HG02981 (cell line): Measurements from ENCODE around the gene RPP30.

Source experiments
- ATAC-seq: cut with Tn5 transposase; IDR thresholded peaks from one replicate; pipeline ENCODE4 v1.9.1; 2021; ENCODE audit warnings: mild to moderate bottlenecking, moderate library complexity; ENCODE audit not compliant: unreplicated experiment

Gene RPP30

GRCh38 chr10:90871766-90872647, at the start of gene RPP30:
TSS of gene RPP30 (plus strand) at chr10:90871974. CDS start at chr10:90871987, 13 bp downstream.
- peak; percentile 97 for ATAC-seq

GRCh38 chr10:90822508-90822907, 49.3 kb upstream of the RPP30 start:
- no peak for ATAC-seq

- no peak for ATAC-seq
These were observed 39.7 kb upstream of the RPP30 start for GRCh38 chr10:90832111-90832510.

GRCh38 chr10:90834326-90834725, 37.4 kb upstream of the RPP30 start:
- no peak for ATAC-seq

GRCh38 chr10:90837486-90837885, 34.3 kb upstream of the RPP30 start:
- ATAC-seq, result no peak

- ATAC-seq, result no peak
These were observed 29.0 kb upstream of the RPP30 start for GRCh38 chr10:90842725-90843124.

GRCh38 chr10:90845726-90846125, 26.0 kb upstream of the RPP30 start:
- ATAC-seq, result no peak

GRCh38 chr10:90846746-90847145, 25.0 kb upstream of the RPP30 start:
- ATAC-seq, result no peak

- ATAC-seq, result no peak
These were observed 24.3 kb upstream of the RPP30 start for GRCh38 chr10:90847436-90847835.

GRCh38 chr10:90849956-90850749, 21.6 kb upstream of the RPP30 start:
- ATAC-seq, result no peak

- no peak for ATAC-seq
These were observed 16.6 kb upstream of the RPP30 start for GRCh38 chr10:90855126-90855525.

GRCh38 chr10:90856261-90856660, 15.5 kb upstream of the RPP30 start:
- ATAC-seq, result no peak

GRCh38 chr10:90856964-90857634, 14.7 kb upstream of the RPP30 start:
- ATAC-seq, result peak; percentile 14

GRCh38 chr10:90857635-90858460, 13.9 kb upstream of the RPP30 start, which contains the start of gene HTR7:
TSS of gene HTR7 (minus strand) at chr10:90858039. CDS start at chr10:90857671, 368 bp downstream.
- ATAC-seq, result peak; percentile 49

- no peak for ATAC-seq
These were observed 13.3 kb upstream of the RPP30 start for GRCh38 chr10:90858461-90858968.

GRCh38 chr10:90859321-90859751, 12.4 kb upstream of the RPP30 start:
- no peak for ATAC-seq

GRCh38 chr10:90860790-90861189, 11.0 kb upstream of the RPP30 start:
- no peak for ATAC-seq

- no peak for ATAC-seq
These were observed 8.8 kb upstream of the RPP30 start for GRCh38 chr10:90862908-90863514.

- no peak for ATAC-seq
These were observed 6.4 kb upstream of the RPP30 start for GRCh38 chr10:90865401-90865800.
